ENCODE measurements around the gene ALK. TPM values are rescaled to one million over a fixed set of nuclear protein-coding genes. Genes with fewer than 3 reads are reported as not detected.

The ALK gene
- total RNA-seq, 3 donors from 2014 or later = 0.07 to 2.4 (median 0.09) TPM

GRCh38 chr2:29478641-29479040 is 442.7 kb downstream of the ALK start:
- no peak overlapping the region for H3K4me3 ChIP-seq
- TF ChIP-seq CTCF (IDR thresholded peaks at IDR 0.05) = no peak

GRCh38 chr2:29477186-29477585 is 444.2 kb downstream of the ALK start:
- H3K4me3 ChIP-seq = no peak overlapping the region
- intact Hi-C loops (cut with DNase I, micrococcal nuclease) = no loop called here
- no peaks in the 10 kb centered on the region for H3K4me1 ChIP-seq (ENCODE audit: low read depth)
- DNase-seq (no peak), ATAC-seq (no peak)
- H3K9me3 ChIP-seq = no peaks in the 10 kb centered on the region
- no peaks in the 10 kb centered on the region for H3K36me3 ChIP-seq (ENCODE audit: low read depth)
- TF ChIP-seq CTCF (IDR thresholded peaks at IDR 0.05) = no peak

More at GRCh38 chr2:29478641-29479040, 442.7 kb downstream of the ALK start:
- Histone ChIP-seq H3K36me3 (ENCODE audit: low read depth) (no peaks in the 10 kb centered on the region), H3K9me3 (no peaks in the 10 kb centered on the region), H3K4me1 (ENCODE audit: low read depth) (no peaks in the 10 kb centered on the region)
- DNase-seq = no peak
- intact Hi-C loops (cut with DNase I, micrococcal nuclease) = no loop called here
- ATAC-seq = no peak

- intact Hi-C loops (cut with DNase I, micrococcal nuclease) = no loop called here
- no peak for TF ChIP-seq CTCF (IDR thresholded peaks at IDR 0.05)
- no peaks in the 10 kb centered on the region for H3K36me3 ChIP-seq (ENCODE audit: low read depth)
- no peak for DNase-seq
- no peak for ATAC-seq
- H3K9me3 ChIP-seq = peaks cover 5% of the 10 kb centered on the region
- H3K4me1 ChIP-seq (ENCODE audit: low read depth) = no peaks in the 10 kb centered on the region
- no peak overlapping the region for H3K4me3 ChIP-seq
Observed at GRCh38 chr2:29475499-29475898, 445.9 kb downstream of the ALK start.

GRCh38 chr2:29469961-29470360 is 451.4 kb downstream of the ALK start:
- H3K4me1 ChIP-seq (ENCODE audit: low read depth) = no peaks in the 10 kb centered on the region
- H3K36me3 ChIP-seq (ENCODE audit: low read depth) = no peaks in the 10 kb centered on the region
- intact Hi-C loops (cut with DNase I, micrococcal nuclease) = no loop called here
- H3K9me3 ChIP-seq = peaks cover 7% of the 10 kb centered on the region
- no peak for ATAC-seq
- no peak overlapping the region for H3K4me3 ChIP-seq
- TF ChIP-seq CTCF (IDR thresholded peaks at IDR 0.05) = no peak
- no peak for DNase-seq

GRCh38 chr2:29469516-29469915 is 451.9 kb downstream of the ALK start:
- no peak for ATAC-seq
- no peak for TF ChIP-seq CTCF (IDR thresholded peaks at IDR 0.05)
- H3K4me3 ChIP-seq = no peak overlapping the region
- no peaks in the 10 kb centered on the region for H3K4me1 ChIP-seq (ENCODE audit: low read depth)
- DNase-seq = no peak
- intact Hi-C loops (cut with DNase I, micrococcal nuclease) = no loop called here
- H3K9me3 ChIP-seq = peaks cover 7% of the 10 kb centered on the region
- H3K36me3 ChIP-seq (ENCODE audit: low read depth) = no peaks in the 10 kb centered on the region

Measured in mucosa of descending colon (tissue), 3 donors.